DLD1 (cell line): ENCODE results near the gene RPL28.
"Not testable (repeated sequence)": the region's sequence is repeated elsewhere in the genome, so short reads cannot be mapped to it uniquely, and the experiment has no call there.

Experiments used
- in situ Hi-C: cut with HindIII; loops from 2 replicates; pipeline ENCODE4 v1.10.0; 2017; ENCODE audit warnings: low sequenced_read_pairs

The RPL28 gene

GRCh38 chr19:55390461-55390880, 4.7 kb downstream of the RPL28 start:
- in situ Hi-C loops: no loop called here

GRCh38 chr19:55391191-55391670, 5.5 kb downstream of the RPL28 start:
- in situ Hi-C loops: no loop called here

- in situ Hi-C loops: no loop called here
Measured at GRCh38 chr19:55391702-55392615, 6.2 kb downstream of the RPL28 start.

- in situ Hi-C loops: no loop called here
Measured at GRCh38 chr19:55392820-55393761, 7.4 kb downstream of the RPL28 start.

GRCh38 chr19:55398200-55398925, 12.6 kb downstream of the RPL28 start:
- in situ Hi-C loops: no loop called here

GRCh38 chr19:55400281-55401087, 14.8 kb downstream of the RPL28 start:
- in situ Hi-C loops: no loop called here

- in situ Hi-C loops: not testable (repeated sequence)
Measured at GRCh38 chr19:55401390-55401789, 15.7 kb downstream of the RPL28 start.

GRCh38 chr19:55402509-55402908, 16.8 kb downstream of the RPL28 start:
- in situ Hi-C loops: no loop called here

- in situ Hi-C loops: no loop called here
Measured at GRCh38 chr19:55405638-55406037, 19.9 kb downstream of the RPL28 start.

GRCh38 chr19:55406091-55406825, 20.5 kb downstream of the RPL28 start:
- in situ Hi-C loops: no loop called here

- in situ Hi-C loops: no loop called here
Measured at GRCh38 chr19:55406826-55407549, 21.3 kb downstream of the RPL28 start.

- in situ Hi-C loops: not testable (repeated sequence)
Measured at GRCh38 chr19:55407550-55407799, 21.7 kb downstream of the RPL28 start, which contains the start of gene UBE2S. TSS of gene UBE2S (minus strand) at chr19:55407788. CDS start at chr19:55407589, 199 bp downstream.

GRCh38 chr19:55407800-55408532, 22.2 kb downstream of the RPL28 start:
- in situ Hi-C loops: no loop called here

GRCh38 chr19:55408533-55408872, 22.8 kb downstream of the RPL28 start:
- in situ Hi-C loops: no loop called here

- in situ Hi-C loops: not testable (repeated sequence)
Measured at GRCh38 chr19:55409179-55409578, 23.4 kb downstream of the RPL28 start.

GRCh38 chr19:55410168-55410567, 24.4 kb downstream of the RPL28 start:
- in situ Hi-C loops: no loop called here

- in situ Hi-C loops: no loop called here
Measured at GRCh38 chr19:55418185-55418584, 32.5 kb downstream of the RPL28 start.

GRCh38 chr19:55419103-55419502, 33.4 kb downstream of the RPL28 start:
- in situ Hi-C loops: no loop called here
